Ishikawa (cell line): ENCODE results near the gene IGFN1.

Experiments used
- CEBPB ChIP-seq: IDR thresholded peaks from 2 replicates; pipeline ENCODE4 v1.6.1; 2012
- CREB1 ChIP-seq: IDR thresholded peaks from 2 replicates; pipeline ENCODE4 v1.6.1; 2012; ENCODE audit warnings: low read depth
- EGR1 ChIP-seq: IDR thresholded peaks from 2 replicates; pipeline ENCODE4 v1.6.1; 2012
- EP300 ChIP-seq: IDR thresholded peaks from 2 replicates; pipeline ENCODE4 v1.6.1; 2012; ENCODE audit warnings: borderline replicate concordance
- FOXM1 ChIP-seq: IDR thresholded peaks from 2 replicates; pipeline ENCODE4 v1.6.1; 2012; ENCODE audit warnings: low read depth, borderline replicate concordance
- MAX ChIP-seq: IDR thresholded peaks from 2 replicates; pipeline ENCODE4 v1.6.1; 2012
- NFIC ChIP-seq: IDR thresholded peaks from 2 replicates; pipeline ENCODE4 v1.6.1; 2012
- RAD21 ChIP-seq: IDR thresholded peaks from 2 replicates; pipeline ENCODE4 v1.6.1; 2012; ENCODE audit warnings: low read depth
- REST ChIP-seq: IDR thresholded peaks from 2 replicates; pipeline ENCODE4 v1.6.1; 2012; ENCODE audit warnings: low read depth, mild to moderate bottlenecking
- TAF1 ChIP-seq: IDR thresholded peaks from 2 replicates; pipeline ENCODE4 v1.6.1; 2012; ENCODE audit warnings: low read depth, mild to moderate bottlenecking
- TCF12 ChIP-seq: IDR thresholded peaks from 2 replicates; pipeline ENCODE4 v1.6.1; 2012; ENCODE audit warnings: low read depth
- TEAD4 ChIP-seq: IDR thresholded peaks from 2 replicates; pipeline ENCODE4 v1.6.1; 2012
- USF1 ChIP-seq: IDR thresholded peaks from 2 replicates; pipeline ENCODE4 v1.6.1; 2012
- YY1 ChIP-seq: IDR thresholded peaks from 2 replicates; pipeline ENCODE4 v1.6.1; 2012; ENCODE audit warnings: low read depth
- ZBTB7A ChIP-seq: IDR thresholded peaks from 2 replicates; pipeline ENCODE4 v1.6.1; 2012; ENCODE audit warnings: low read depth

The IGFN1 gene

GRCh38 chr1:201156819-201157218 lies 33.8 kb upstream of the IGFN1 start:
- TF ChIP-seq CEBPB = no peak
- TF ChIP-seq TAF1 = no peak
- TF ChIP-seq MAX = no peak
- TF ChIP-seq REST = no peak
- TF ChIP-seq USF1 = no peak
- no peak for TF ChIP-seq FOXM1

GRCh38 chr1:201157949-201158348 lies 32.7 kb upstream of the IGFN1 start:
- TF ChIP-seq TEAD4 (no peak), ZBTB7A (no peak), REST (no peak), TCF12 (no peak), USF1 (no peak), TAF1 (no peak), CREB1 (no peak), MAX (no peak), EGR1 (no peak), CEBPB (no peak), NFIC (no peak), EP300 (no peak), RAD21 (no peak), YY1 (no peak), FOXM1 (no peak)

- TF ChIP-seq FOXM1 (no peak), YY1 (no peak), CREB1 (no peak), ZBTB7A (no peak), USF1 (no peak), TCF12 (no peak), EP300 (no peak), CEBPB (no peak), TEAD4 (no peak), EGR1 (no peak), RAD21 (no peak), MAX (no peak), TAF1 (no peak), NFIC (no peak), REST (no peak)
Observed at GRCh38 chr1:201163707-201164106, 26.9 kb upstream of the IGFN1 start.

GRCh38 chr1:201164645-201165044 lies 26.0 kb upstream of the IGFN1 start:
- TF ChIP-seq EGR1 = no peak
- no peak for TF ChIP-seq RAD21
- TF ChIP-seq CEBPB = no peak
- no peak for TF ChIP-seq FOXM1
- no peak for TF ChIP-seq MAX
- TF ChIP-seq EP300 = no peak
- no peak for TF ChIP-seq USF1
